GM19468 (cell line): ENCODE data around the gene CNEP1R1.

ENCODE experiments used
- ATAC-seq: cut with Tn5 transposase; IDR thresholded peaks from one replicate; pipeline ENCODE4 v1.9.1; 2021; ENCODE audit warnings: mild to moderate bottlenecking, moderate library complexity, moderate number of reproducible peaks; ENCODE audit not compliant: unreplicated experiment; ENCODE audit errors: extremely low read depth

The CNEP1R1 gene

DNA sequence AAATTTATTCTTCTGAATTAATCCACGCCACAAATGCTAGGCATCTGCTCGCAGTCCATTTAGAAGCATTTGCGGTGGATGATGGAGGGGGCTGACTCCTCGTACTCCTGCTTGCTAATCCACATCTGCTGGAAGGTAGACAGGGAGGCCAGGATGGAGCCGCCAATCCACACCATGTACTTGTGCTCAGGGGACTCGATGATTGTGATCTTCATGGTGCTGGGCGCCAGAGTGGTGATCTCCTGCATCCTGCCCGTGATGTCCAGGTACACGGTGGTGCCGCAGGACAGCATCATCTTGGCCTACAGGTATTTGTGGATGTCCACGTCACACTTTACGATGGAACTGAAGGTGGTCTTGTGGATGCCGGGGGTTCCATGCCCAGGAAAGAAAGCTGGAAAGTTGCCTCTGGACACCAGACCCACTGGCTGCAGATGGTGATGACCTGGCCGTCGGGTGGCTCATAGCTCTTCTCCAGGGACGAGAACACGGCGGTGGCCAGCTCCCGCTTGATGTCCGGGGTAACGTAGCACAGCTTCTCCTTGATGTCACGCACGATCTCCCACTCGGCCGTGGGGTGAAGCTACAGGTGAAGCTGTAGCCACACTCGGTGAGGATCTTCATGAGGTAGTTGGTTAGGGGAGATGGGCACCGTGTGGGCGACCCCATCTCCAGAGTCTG, 33.2 kb downstream of the CNEP1R1 start:
- no peak for ATAC-seq

DNA sequence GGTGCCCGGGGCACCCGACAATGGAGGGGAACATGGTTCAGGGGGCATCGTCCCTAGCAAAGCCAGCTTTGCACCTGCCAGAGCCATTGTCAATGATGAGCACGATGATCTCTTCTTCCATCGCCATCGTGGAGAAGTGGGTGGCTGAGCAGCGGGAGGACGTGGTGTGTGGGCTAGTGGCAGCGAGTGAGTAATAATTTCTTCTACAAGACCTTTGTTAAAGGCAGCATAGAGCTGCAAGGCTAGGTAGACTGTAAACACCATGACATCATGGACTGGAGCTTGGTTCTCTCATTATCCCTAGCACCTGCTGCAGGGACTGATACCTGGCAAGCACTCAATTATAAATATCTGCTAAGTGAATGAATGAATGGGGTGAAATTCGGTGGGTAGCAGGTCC, 34.1 kb downstream of the CNEP1R1 start:
- no peak for ATAC-seq

DNA sequence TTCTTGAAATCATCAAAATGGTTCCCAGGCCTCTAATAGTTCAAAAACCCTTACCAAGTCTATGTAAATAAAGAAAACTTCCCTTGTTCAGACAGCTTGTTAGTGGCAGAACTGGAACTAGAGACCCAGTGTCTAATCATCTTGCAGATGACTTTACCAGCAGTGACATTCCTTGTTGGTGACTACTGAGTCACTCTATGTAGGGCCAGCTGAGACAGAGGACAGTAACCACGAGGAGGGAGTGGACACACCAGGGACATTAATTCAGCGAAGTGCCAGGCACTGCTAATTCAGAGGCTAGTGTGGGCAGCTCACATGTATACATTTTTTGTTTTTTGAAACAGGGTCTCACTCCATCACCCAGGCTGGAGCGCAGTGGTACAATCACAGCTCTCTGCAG, 34.6 kb downstream of the CNEP1R1 start:
- ATAC-seq, result no peak

- no peak for ATAC-seq
These were observed 36.3 kb downstream of the CNEP1R1 start for GRCh38 chr16:50061326-50061725.

GRCh38 chr16:50065241-50065623, 40.2 kb downstream of the CNEP1R1 start:
- ATAC-seq, result no peak

DNA sequence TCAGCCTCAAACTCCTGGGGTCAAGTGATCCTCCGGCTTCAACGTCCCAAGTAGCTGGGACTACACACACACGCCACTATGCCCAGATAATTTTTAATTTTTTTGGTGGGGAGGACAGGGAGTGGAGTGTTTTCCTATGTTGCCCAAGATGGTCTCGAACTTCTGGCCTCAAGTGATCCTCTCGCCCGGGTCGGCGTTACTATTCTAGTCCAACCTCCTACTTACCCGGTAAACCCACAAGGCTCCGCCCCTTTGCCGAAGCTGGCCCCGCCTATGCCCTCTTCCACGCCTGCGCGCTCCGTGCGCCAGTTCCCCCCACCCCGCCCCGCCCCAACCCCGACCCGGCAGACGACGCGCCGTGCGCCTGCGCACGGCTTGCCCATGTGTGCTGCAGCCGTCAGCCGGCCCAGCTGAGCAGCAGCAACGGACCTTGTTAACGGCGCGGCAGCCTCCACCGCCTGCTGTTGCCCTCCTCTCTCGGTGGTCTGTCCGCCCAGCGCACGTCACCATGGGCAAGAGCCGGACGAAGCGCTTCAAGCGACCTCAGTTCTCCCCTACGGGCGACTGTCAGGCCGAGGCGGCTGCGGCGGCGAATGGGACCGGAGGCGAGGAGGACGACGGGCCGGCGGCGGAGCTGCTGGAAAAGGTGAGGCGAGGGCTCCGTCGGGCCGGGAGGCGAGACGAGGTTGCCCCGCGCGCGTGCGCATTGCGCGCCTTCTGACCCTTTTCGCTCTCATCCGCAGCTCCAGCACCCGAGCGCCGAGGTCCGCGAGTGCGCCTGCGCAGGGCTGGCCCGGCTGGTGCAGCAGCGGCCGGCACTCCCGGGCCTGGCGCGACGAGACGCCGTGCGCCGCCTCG, 40.8 kb downstream of the CNEP1R1 start, which contains the start of gene HEATR3:
Gene HEATR3 (plus strand): TSS at position 347 of the 858 bp plus-strand sequence. CDS start 162 bp downstream, at position 509.
- peak; percentile 76 for ATAC-seq

- ATAC-seq, result no peak
These were observed 41.7 kb downstream of the CNEP1R1 start for GRCh38 chr16:50066482-50067289.

GRCh38 chr16:50067290-50067853, 42.3 kb downstream of the CNEP1R1 start:
- no peak for ATAC-seq

GRCh38 chr16:50068550-50068949, 43.5 kb downstream of the CNEP1R1 start:
- ATAC-seq, result no peak

DNA sequence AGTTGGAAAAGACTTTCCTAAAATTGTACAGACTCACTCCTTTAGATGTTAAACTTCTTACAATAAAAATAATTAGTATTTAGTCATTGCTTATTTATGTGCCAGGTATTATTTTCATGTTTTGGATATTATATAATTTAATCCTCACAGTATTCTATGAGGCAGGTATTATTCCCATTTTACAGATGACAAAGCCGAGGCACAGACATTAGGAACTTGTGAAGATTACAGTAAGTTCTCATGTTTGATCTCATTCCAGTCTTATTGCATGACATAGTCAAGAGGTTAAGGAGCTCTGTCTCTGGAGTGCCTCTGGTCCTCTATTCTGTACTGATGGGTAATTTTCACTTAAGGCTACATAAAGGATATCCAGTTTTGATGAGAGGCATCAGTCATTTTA, 44.0 kb downstream of the CNEP1R1 start:
- no peak for ATAC-seq

- ATAC-seq, result no peak
These were observed 46.1 kb downstream of the CNEP1R1 start for GRCh38 chr16:50071075-50071671.

DNA sequence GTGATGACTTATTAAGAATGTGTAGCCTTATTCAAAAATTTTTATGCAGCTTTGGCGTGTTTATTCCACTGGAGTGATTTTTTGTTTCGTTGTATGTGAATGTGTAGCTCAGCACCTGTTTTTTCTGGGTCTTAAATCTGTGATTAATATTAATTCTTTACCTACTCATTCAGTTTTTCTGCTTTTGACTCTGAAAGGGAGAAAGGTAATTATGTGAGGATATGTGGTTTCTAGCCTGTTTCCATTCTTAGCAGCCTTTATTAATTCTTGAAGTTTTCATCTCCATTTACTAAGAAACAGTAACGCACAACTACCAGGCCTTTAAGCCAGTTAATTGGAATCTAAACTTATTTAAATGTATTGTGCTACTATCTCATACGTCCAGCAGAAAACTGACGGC, 47.7 kb downstream of the CNEP1R1 start:
- no peak for ATAC-seq

- ATAC-seq, result no peak
These were observed 54.5 kb downstream of the CNEP1R1 start for GRCh38 chr16:50079397-50080140.

- no peak for ATAC-seq
These were observed 56.5 kb downstream of the CNEP1R1 start for GRCh38 chr16:50081428-50082018.

DNA sequence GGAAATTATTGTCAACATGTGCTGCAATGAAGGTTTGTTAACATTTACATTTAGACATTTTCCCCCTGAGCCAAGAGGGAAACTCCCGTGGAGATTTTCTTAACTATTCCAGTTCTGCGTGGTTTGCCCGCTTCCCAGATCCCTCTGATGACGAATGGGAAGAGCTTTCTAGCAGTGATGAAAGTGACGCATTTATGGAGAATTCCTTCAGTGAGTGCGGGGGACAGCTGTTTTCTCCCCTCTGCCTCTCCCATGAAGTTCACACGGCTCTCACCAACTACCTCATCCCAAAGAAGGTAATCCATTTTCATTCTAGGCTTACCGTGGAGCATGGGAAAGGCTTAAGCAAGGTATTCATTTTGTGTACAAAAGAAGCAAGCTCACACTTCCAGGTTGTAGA, 59.0 kb downstream of the CNEP1R1 start:
- no peak for ATAC-seq

GRCh38 chr16:50086176-50086575, 61.2 kb downstream of the CNEP1R1 start:
- no peak for ATAC-seq
